Measurements from ENCODE around the gene MFN2.

The MFN2 gene

GRCh38 chr1:12046749-12047119, 66.5 kb downstream of the MFN2 start:
- in situ Hi-C loops (cut with MboI; ENCODE audit: low sequenced_read_pairs): no loop called here

DNA sequence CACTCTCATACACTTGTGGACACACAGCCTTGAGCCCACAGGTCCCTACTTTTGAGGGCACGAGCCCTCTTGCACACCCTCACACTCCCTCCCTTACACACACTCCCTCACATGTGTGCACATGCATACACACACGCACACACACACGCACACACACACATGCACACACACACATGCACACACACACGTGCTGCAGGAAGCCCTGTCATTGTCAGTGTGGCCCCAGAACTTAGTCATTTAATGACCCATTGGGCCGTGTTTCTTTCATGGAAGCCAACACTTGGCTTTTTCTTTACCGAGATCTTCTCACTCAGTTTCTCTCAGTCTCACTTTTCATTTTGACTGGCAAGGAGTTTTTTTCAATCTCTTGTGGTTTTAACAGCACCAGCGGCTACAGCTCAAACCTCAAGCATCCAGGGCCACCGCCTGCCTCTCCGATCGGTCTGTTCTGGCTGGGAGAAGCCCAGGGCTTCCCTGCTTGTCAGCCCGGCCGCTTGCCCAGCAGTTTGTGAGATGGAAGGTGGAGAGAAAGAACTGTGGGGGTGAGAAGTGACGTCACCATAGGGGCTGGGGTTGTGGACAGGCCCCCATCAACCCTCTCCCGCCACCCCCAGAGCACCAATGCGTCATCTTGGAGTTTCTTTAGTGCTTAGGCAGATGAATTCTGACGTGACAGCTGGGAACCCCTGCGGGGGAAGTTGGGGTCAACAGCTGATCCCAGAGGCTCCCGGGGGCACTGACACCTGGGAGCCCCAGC, 67.1 kb downstream of the MFN2 start:
- in situ Hi-C loops (cut with MboI; ENCODE audit: low sequenced_read_pairs): no loop called here

DNA sequence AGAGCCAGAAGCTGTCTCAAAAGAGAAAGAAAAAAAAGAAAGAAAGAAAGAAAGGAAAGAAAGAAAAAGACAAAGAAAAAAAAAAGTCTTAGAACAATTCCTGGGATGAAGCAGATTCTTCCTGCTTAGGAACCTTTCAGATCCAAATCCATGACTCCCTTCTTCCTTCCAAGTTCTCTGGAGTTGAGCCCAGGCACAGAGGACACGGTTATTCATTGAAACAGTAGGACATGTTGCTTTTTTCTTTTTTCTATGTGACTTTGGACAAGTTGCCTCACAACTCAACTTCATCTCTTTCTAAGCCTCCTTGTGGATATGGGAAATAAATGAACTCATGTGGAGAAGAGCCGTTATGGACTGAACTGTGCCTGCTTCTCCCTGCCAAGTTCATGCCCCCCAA, 68.1 kb downstream of the MFN2 start:
- in situ Hi-C loops (cut with MboI; ENCODE audit: low sequenced_read_pairs): no loop called here

GRCh38 chr1:12049616-12050015, 69.4 kb downstream of the MFN2 start:
- in situ Hi-C loops (cut with MboI; ENCODE audit: low sequenced_read_pairs): no loop called here

DNA sequence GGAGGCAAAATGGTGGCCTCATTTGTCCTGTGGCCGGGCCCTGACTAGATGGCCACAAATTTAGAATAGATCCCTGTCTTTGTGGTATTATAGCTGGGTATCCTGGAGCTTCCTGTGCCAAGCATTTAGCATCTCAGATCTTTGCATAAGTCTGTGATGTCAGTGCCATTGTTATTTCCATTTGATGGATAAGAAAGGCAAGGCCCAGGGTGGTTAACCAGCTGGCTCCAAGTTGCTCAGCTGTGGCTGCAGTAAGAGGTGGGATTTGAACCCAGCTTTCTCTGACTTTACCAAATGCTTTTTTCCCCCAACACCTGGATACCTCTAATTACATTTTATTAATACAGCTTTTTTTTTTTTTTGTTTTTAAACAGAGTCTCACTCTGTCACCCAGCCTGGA, 71.1 kb downstream of the MFN2 start:
- in situ Hi-C loops (cut with MboI; ENCODE audit: low sequenced_read_pairs): no loop called here

DNA sequence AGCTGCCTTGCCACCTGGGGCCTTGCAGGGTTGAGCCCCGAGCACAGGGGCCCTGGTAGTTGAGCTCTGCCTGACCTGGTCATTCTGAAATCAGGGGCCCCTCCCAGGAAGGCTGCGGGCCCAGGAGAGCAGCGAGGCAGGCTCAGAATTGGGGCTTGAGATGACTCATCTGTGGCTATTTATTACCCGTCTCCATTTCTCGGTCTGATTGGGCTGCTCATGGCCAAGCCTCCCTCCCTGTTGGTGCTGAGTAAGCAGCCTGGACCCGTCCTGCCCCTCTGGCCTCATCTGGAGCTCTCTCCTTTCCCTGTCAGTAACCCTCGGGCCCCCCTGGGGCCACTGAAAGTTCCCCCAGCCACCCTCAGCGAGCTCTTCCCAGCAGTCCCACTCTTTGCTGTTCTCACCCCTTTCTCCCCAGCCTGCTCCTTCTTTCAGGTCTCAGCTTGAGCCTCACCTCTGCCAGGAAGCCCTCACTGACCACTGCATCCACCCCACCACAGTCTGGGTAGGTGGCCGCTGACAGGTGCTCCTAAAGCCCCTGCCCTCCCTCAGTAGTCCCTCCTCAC, 71.8 kb downstream of the MFN2 start:
- in situ Hi-C loops (cut with MboI; ENCODE audit: low sequenced_read_pairs): no loop called here

GRCh38 chr1:12052997-12053686, 72.9 kb downstream of the MFN2 start:
- in situ Hi-C loops (cut with MboI; ENCODE audit: low sequenced_read_pairs): no loop called here

DNA sequence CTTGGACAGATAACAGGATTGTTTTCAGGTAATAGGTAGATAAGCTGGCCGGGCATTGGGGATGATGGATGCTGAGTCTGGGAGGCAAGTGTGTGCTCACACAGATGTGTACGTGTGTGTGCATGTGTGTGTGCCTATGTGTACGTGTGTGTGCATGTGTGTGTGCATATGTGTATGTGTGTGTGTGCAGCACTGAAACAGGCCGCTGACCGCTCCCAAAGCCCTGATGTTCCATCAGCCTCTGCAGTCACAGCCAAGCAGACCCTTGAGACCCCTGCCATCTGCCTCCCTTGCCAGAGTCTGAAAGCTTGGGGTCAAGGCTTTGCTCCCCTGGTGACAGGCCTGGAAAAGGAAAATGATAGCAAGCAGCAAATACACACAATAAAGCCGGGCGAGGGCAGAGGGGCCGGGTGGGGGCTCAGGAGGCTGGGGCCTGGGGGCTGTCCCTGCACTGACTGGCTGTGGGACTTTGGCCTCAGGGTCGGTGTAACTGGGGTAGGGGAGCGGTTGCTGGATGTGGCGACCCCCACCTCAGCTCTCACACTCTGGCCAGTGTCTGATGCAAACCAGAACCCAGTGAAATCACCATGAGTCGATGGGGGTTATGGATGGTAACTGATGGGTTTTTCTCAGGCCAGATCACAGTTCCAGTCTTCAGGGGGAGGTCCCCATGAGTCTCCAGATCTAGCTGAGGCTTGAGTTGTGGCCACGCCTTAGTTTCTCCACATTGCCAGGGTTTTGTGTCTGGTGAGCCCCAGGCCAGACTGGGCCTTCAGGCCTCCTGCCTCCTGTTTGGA, 73.7 kb downstream of the MFN2 start:
- in situ Hi-C loops (cut with MboI; ENCODE audit: low sequenced_read_pairs): no loop called here

- in situ Hi-C loops (cut with MboI; ENCODE audit: low sequenced_read_pairs): no loop called here
Observed at GRCh38 chr1:12055259-12055658, 75.0 kb downstream of the MFN2 start.

- in situ Hi-C loops (cut with MboI; ENCODE audit: low sequenced_read_pairs): no loop called here
Observed at GRCh38 chr1:12056331-12056841, 76.1 kb downstream of the MFN2 start.

DNA sequence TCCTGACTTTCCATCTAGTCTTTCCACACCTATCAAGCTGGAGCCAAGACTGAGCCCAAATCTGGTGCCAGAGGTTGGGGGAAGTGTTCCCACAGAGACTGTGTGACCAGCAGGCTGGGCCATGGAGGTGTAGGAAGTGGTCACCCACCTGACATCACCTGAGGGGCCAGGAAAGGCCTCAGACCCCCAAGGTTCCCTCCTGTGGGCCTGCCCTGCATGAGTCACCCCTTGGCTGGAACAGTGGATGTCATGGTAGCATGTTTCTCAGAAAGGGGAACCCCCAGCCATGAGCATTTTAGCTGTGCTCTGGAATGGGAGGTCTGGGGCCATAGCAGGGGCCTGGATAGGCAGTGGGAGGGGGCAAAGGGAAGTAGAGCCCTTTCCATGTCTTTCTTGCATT, 77.1 kb downstream of the MFN2 start:
- in situ Hi-C loops (cut with MboI; ENCODE audit: low sequenced_read_pairs): no loop called here

- in situ Hi-C loops (cut with MboI; ENCODE audit: low sequenced_read_pairs): no loop called here
Observed at GRCh38 chr1:12057940-12058687, 77.9 kb downstream of the MFN2 start.

GRCh38 chr1:12059226-12059625, 79.0 kb downstream of the MFN2 start:
- in situ Hi-C loops (cut with MboI; ENCODE audit: low sequenced_read_pairs): no loop called here

GRCh38 chr1:12059722-12060464, 79.6 kb downstream of the MFN2 start:
- in situ Hi-C loops (cut with MboI; ENCODE audit: low sequenced_read_pairs): no loop called here

DNA sequence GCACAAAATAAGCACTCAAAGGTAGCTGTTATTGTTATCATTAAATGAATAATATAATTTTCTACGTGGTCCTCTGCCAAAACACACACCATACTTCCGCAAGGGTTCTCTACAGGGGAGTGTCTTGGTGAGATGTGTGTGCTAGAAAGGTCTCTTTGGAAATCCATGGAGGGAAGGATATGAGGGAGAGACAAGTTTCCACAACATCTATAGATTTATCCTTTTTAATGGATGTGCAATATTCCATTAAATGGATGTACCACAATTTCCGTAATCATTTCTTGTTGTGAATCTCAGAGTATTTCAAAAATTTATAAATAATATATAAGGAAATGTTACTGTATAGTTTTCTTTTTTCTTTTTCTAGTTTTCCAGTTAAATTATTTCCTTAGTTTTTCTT, 80.3 kb downstream of the MFN2 start:
- in situ Hi-C loops (cut with MboI; ENCODE audit: low sequenced_read_pairs): no loop called here
